B cell (primary cell): ENCODE results near the gene CHD5. TPM values are rescaled to one million over a fixed set of nuclear protein-coding genes. Genes with fewer than 3 reads are reported as not detected.

ENCODE experiments used
- ATAC-seq: fragments of 200-7000 bp; cut with Tn5 transposase; one replicate; pipeline ENCODE4 v1.10.0; 2021; ENCODE audit warnings: low read depth, mild to moderate bottlenecking, moderate number of reproducible peaks, moderate library complexity
- CTCF ChIA-PET: fragments of 350-600 bp; sonication (Branson Sonifier 250); formaldehyde crosslinking; loops from one replicate; lab custom pipeline; 2021; ENCODE audit warnings: antibody characterized with exemption, inconsistent platforms; lab: Charles Lee
- POLR2A ChIA-PET: fragments of 350-600 bp; sonication (Branson Sonifier 250); formaldehyde crosslinking; loops from one replicate; lab custom pipeline; 2021; ENCODE audit warnings: antibody characterized with exemption; lab: Charles Lee
- DNase-seq: peaks from one replicate; pipeline ENCODE4 v3.0.0; 2013
- H2AFZ ChIP-seq: 2 replicates; pipeline ENCODE4 v1.6.1; 2012; ENCODE audit warnings: mild to moderate bottlenecking, low read depth, low read length; ENCODE audit not compliant: insufficient read depth, poor library complexity, severe bottlenecking
- H3K27ac ChIP-seq, 2 donors: 1 replicate in 1 of 2; 2 replicates in 1 of 2; pipeline ENCODE4 v1.5.1; 2012 to 2013; ENCODE audit warnings: low read length in 2 of 2, mild to moderate bottlenecking in 2 of 2, moderate library complexity in 1 of 2
- H3K27me3 ChIP-seq, 4 experiments: fragments of 200-600 bp in 1 of 4; sonication (generic) in 1 of 4; replicated peaks in 1 of 4; 1 replicate in 2 of 4; 2 replicates in 2 of 4; pipeline versions ENCODE4 v1.6.1 to v1.7.0; 2013 to 2016; ENCODE audit warnings: low read length in 3 of 4, mild to moderate bottlenecking in 2 of 4, mixed read lengths in 1 of 4, moderate library complexity in 1 of 4; ENCODE audit not compliant: insufficient read depth in 4 of 4, control insufficient read depth in 3 of 4; ENCODE audit errors: control extremely low read depth in 1 of 4
- H3K36me3 ChIP-seq, 2 experiments: replicated peaks in 1 of 2; 1 replicate in 1 of 2; 2 replicates in 1 of 2; pipeline versions ENCODE4 v1.6.1 to v1.7.1; 2013; ENCODE audit warnings: low read length in 1 of 2; ENCODE audit not compliant: insufficient read depth in 2 of 2, control insufficient read depth in 1 of 2; ENCODE audit errors: control extremely low read depth in 1 of 2, extremely low read depth in 1 of 2
- H3K4me1 ChIP-seq, 2 donors: fragments of 200-600 bp in 1 of 2; sonication (generic) in 1 of 2; 1 replicate in 1 of 2; 2 replicates in 1 of 2; pipeline versions ENCODE4 v1.5.1 to v1.6.1; 2013 to 2017; ENCODE audit warnings: low read length in 2 of 2; ENCODE audit not compliant: control insufficient read depth in 2 of 2, insufficient read depth in 2 of 2
- H3K4me2 ChIP-seq: replicated peaks from 2 replicates; pipeline ENCODE3; 2012; ENCODE audit warnings: mild to moderate bottlenecking, low read depth, low read length; ENCODE audit not compliant: poor library complexity, severe bottlenecking
- H3K4me3 ChIP-seq, 5 experiments: fragments of 200-600 bp in 1 of 5; sonication (generic) in 1 of 5; 1 replicate in 3 of 5; 2 replicates in 2 of 5; pipeline versions ENCODE4 v1.5.1 to v1.7.0; 2011 to 2016; ENCODE audit warnings: low read length in 4 of 5, mild to moderate bottlenecking in 4 of 5, low read depth in 2 of 5, control low read depth in 1 of 5, moderate library complexity in 1 of 5; ENCODE audit not compliant: insufficient read depth in 1 of 5; ENCODE audit errors: control extremely low read depth in 1 of 5, extremely low read depth in 1 of 5
- H3K79me2 ChIP-seq: fragments of 200-600 bp; sonication (generic); one replicate; pipeline ENCODE4 v1.6.0; 2016; ENCODE audit warnings: low read length; ENCODE audit not compliant: control insufficient read depth, insufficient read depth
- H3K9ac ChIP-seq: fragments of 200-600 bp; sonication (generic); 2 replicates; pipeline ENCODE4 v1.6.1; 2017; ENCODE audit warnings: mild to moderate bottlenecking, low read length, moderate library complexity
- H3K9me3 ChIP-seq, 3 donors: one replicate each; pipeline versions ENCODE4 v1.6.1 to v1.7.1; 2013; ENCODE audit warnings: low read length in 2 of 3; ENCODE audit not compliant: control insufficient read depth in 2 of 3, insufficient read depth in 1 of 3; ENCODE audit errors: control extremely low read depth in 1 of 3
- H4K20me1 ChIP-seq: 2 replicates; pipeline ENCODE4 v1.6.0; 2012; ENCODE audit warnings: mild to moderate bottlenecking, low read length; ENCODE audit not compliant: insufficient read depth, control insufficient read depth, poor library complexity, severe bottlenecking
- H3K27ac Mint-ChIP-seq: one replicate; pipeline ENCODE4 v1.8.0; 2021; ENCODE audit warnings: mixed read lengths
- H3K27me3 Mint-ChIP-seq: one replicate; pipeline ENCODE4 v1.8.0; 2021; ENCODE audit warnings: mixed read lengths
- H3K4me1 Mint-ChIP-seq: one replicate; pipeline ENCODE4 v1.8.0; 2021; ENCODE audit warnings: mixed read lengths
- H3K4me3 Mint-ChIP-seq: one replicate; pipeline ENCODE4 v1.8.0; 2021; ENCODE audit warnings: mixed read lengths
- H3K9me3 Mint-ChIP-seq: one replicate; pipeline ENCODE4 v1.8.0; 2022; ENCODE audit warnings: mixed read lengths; ENCODE audit not compliant: insufficient read depth
- CTCF ChIP-seq: fragments of 200-600 bp; IDR thresholded peaks from one replicate; pipeline ENCODE4 v1.8.0; 2022; ENCODE audit warnings: antibody characterized with exemption, mild to moderate bottlenecking
- EZH2 ChIP-seq: IDR thresholded peaks from 2 replicates; pipeline ENCODE4 v1.6.1; 2012; ENCODE audit warnings: borderline replicate concordance, low read depth, mild to moderate bottlenecking, moderate library complexity, low read length; ENCODE audit not compliant: insufficient read depth, poor library complexity, severe bottlenecking
- WGBS: methylation state at CpG from one replicate; pipeline ENCODE4 v1.1.5; 2013; ENCODE audit warnings: missing lambda C conversion rate; ENCODE audit not compliant: insufficient coverage; 5-methylcytosine and 5-hydroxymethylcytosine counted together
- intact Hi-C: fragments of 100-400 bp; cut with micrococcal nuclease; formaldehyde crosslinking; loops from one replicate; pipeline ENCODE4 v1.10.0; 2022
- polyA plus RNA-seq: library from polyadenylated mRNA; depleted of rRNA; stranded (reverse); fragments of >200 nt; gene quantifications from 2 replicates; pipeline ENCODE4 v1.2.3, GENCODE V29; 2012
- total RNA-seq, 2 donors: library from RNA; stranded (reverse); fragments of 120-200 nt in 1 of 2; gene quantifications; 1 replicate in 1 of 2; 2 replicates in 1 of 2; pipeline versions ENCODE4 v1.2.3 to v1.2.4, GENCODE V29; 2013 to 2022

CHD5 gene
- total and polyA plus RNA-seq, 2 donors (not counting 1 experiment from before 2014, with no cell fraction given): 0.18 to 0.20 TPM

GRCh38 chr1:6180707-6181311, 688 bp upstream of the CHD5 start:
- ATAC-seq (no peak), DNase-seq (peak; percentile 29)
- TF ChIP-seq EZH2: no peak
- no peak for TF ChIP-seq CTCF
- no peak overlapping the region for H3K27ac ChIP-seq
- WGBS: 2% methylated on average over 34 of the region's 36 CpGs
- H3K9me3 Mint-ChIP-seq: no peaks in the 10 kb centered on the region
- intact Hi-C loops: no loop called here
- H3K9ac ChIP-seq: no peak overlapping the region
- H3K4me1 Mint-ChIP-seq: peaks cover 21% of the 10 kb centered on the region
- POLR2A ChIA-PET: no interaction called here
- peaks cover 18% of the 10 kb centered on the region in 2 donors for H3K4me1 ChIP-seq
- no peaks in the 10 kb centered on the region for H3K79me2 ChIP-seq
- peak overlapping the region; percentile 66 for H3K4me2 ChIP-seq
- peaks cover 0 to 4% (median 0%) of the 10 kb centered on the region in 3 donors for H3K9me3 ChIP-seq
- CTCF ChIA-PET: no interaction called here
- no peak overlapping the region for H3K27ac Mint-ChIP-seq
- H4K20me1 ChIP-seq: peaks cover 3% of the 10 kb centered on the region
- peaks cover 0 to 8% of the 10 kb centered on the region in 2 experiments for H3K36me3 ChIP-seq
- H3K27me3 Mint-ChIP-seq: peaks cover 34% of the 10 kb centered on the region
- peaks cover 0 to 47% (median 13%) of the 10 kb centered on the region in 4 experiments for H3K27me3 ChIP-seq
- H3K4me3 Mint-ChIP-seq: peak overlapping the region; percentile 74
- H3K4me3 ChIP-seq: no peak overlapping the region
- peak overlapping the region; percentile 16 for H2AFZ ChIP-seq

- ChIA-PET CTCF (no interaction called here), POLR2A (no interaction called here)
- Histone ChIP-seq H4K20me1 (no peaks in the 10 kb centered on the region), H3K4me1 (peaks cover 18% of the 10 kb centered on the region in 2 donors), H3K79me2 (no peaks in the 10 kb centered on the region), H3K4me3 (no peak overlapping the region), H3K27me3 (peaks cover 0 to 47% (median 17%) of the 10 kb centered on the region in 4 experiments), H3K36me3 (no peaks in the 10 kb centered on the region), H3K9me3 (peaks cover 0 to 4% (median 0%) of the 10 kb centered on the region in 3 donors), H3K9ac (no peak overlapping the region), H2AFZ (no peak overlapping the region), H3K4me2 (peak overlapping the region; percentile 66), H3K27ac (no peak overlapping the region)
- Mint-ChIP-seq H3K4me1 (peaks cover 21% of the 10 kb centered on the region), H3K9me3 (no peaks in the 10 kb centered on the region), H3K4me3 (no peak overlapping the region), H3K27ac (no peak overlapping the region), H3K27me3 (peaks cover 34% of the 10 kb centered on the region)
- TF ChIP-seq CTCF (no peak), EZH2 (no peak)
- WGBS: 2% methylated on average over 68 of the region's 92 CpGs
- ATAC-seq (no peak), DNase-seq (no peak)
- intact Hi-C loops: no loop called here
Observed at GRCh38 chr1:6179564-6180175, 451 bp downstream of the CHD5 start.
